HK-2 (cell line): ENCODE measurements around the gene FAM117A.
"Not testable (repeated sequence)": the region's sequence is repeated elsewhere in the genome, so short reads cannot be mapped to it uniquely, and the experiment has no call there.

Experiments
- DNase-seq: peaks from one replicate; pipeline ENCODE4 v3.0.0-alpha.2; 2018; ENCODE audit not compliant: unreplicated experiment

Gene FAM117A

DNA sequence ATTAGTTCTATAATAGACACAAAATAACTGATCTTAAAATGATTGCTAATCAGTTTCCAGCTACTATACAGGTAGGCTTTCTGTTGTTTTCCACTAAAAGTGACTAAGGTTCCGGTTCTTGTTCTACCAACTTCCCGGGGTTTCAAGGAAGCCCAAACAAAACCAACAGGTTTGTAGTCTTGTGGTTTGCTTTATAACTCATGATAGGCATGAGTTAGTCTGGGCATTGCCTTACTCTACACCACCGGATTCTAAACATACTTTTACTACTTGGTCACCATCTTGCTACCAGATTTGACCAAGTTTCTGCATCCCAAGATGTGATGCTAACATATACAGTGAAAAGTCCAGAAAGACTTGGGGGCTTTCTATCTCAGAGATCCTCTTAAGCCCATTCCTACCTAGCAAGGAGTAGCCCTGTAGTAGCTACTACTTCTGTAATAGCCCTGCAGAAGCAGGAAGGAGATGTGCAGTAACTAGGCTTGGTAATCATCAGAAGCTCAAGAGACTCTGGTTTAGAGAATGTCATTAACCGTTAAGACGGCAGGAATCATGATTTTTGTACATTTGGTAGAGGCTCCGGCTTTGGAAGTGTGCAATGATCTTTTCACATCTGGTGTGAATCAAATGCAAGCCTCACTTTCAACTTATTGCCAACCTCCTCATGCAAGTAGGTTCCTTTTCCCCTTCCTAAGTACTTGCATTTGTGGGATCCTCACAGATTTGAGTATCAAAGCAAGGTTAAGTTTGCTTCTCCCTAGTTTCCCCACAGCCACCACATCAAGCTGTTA lies 1.6 kb downstream of the FAM117A start:
- DNase-seq: no peak

DNA sequence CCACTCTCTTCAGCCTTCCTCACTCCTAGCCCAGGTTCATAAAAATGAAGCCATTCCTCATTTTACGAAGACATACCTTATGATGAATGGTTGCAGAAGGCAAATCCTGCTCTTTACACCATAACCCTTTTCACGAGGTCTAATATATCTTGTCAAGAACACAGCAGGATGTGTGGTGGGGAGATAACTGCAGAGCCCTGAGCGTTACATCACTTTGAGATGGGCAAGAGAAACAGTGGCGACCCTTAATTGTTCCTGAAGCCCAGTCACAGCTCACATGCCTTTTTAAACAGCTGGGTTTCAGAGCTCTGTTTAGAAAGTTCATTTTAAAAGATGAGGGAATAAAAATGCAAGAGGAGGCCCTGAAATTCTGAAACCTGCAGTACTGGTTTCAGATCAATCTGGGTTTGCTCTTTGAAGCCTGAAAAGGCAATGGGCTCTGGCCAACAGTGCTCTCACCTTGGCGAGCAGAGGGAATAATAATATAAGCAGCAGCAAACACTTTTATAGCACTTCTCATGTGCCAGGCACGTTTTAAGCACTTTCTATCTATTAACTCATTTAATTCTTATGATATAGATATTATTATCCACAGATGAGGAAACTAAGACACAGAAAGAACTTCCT lies 2.9 kb downstream of the FAM117A start:
- no peak for DNase-seq

DNA sequence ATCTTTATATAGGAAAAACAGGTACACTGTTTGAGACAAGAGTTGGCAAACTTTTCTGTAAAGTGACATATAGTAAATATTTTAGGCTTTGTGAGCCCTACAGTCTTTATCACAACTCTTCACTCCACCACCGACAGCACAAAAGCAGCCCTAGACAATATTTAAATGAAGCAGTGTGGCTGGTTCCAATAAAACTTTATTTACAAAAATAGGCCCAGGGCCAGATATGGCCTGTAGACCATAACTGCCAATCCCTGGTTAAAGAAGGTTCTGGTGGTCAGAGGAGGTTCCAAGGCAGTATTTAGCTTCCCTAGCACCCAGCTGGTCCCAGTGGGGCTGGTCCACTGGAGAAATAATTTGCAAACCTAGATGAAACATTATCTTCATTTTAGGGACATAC lies 3.6 kb downstream of the FAM117A start:
- DNase-seq: no peak

DNA sequence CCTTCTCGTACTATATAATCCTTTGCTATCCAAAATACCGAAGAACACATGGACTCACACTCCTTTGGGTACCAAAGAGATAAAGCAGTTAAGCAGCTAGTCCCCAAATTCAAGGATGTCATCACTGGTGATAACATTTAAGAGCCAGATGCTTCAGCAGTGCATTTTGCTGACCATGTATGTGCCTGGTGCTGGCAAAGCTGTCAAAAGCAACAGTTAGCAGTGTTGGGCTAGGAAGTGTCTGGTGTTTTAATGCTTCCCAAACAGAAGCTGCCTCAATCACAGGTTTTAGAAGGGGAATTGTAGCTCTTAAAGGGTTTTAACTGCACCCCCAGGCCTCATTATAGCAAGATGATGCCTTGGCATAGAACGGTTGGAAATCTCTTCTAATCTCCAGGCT lies 4.7 kb downstream of the FAM117A start:
- no peak for DNase-seq

DNA sequence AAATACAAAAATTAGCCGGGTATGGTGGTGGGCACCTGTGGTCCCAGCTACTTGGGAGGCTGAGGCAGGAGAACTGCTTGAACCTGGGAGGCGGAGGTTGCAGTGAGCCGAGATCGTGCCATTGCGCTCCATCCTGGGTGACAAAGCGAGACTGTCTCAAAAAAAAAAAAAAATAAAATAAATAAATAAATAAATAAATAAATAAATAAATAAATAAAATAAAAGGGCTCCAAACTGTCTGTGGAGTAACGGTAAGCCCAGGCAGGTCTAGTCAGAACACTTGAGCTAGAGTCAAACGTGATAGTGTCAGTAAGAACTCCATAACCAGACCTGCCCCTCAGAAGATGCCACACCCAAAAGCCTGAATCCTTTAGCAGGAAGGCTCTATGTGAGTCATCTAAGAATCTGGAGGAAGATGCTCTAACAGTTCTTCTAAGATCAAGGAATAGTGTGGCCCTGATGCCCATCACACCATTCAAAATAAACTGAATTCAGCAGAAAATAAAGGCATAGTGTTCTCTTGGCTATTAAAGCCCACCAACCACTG lies 5.4 kb downstream of the FAM117A start:
- DNase-seq: not testable (repeated sequence)

DNA sequence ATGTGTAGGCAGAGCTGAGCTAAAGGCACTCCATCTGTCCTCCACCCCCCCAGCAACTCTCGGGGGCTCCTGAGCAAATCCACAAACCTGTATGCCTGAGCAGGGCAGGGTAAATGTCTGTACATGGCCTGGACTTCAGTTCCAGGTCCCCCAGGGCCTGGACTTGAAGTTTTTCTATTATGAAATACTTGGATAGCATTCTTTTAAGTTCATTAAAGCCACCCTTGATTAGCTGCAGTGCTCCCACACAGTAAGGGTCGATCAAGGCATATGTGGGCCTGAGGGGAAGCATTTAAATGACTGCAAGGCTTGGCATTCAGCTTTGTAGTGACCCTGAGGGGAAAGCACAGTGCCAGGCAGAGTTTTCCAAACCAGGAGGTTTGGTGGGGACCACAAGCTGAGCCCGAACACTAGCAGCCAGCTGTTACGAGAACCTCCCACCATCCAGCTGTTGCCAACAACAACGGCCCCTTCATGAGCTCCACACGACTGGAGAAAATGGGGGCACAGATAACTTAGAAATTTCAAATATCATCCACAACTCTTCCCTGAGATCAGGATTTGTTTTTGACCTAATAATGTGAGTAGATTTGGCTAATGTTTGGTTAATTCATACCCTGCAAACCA lies 6.7 kb downstream of the FAM117A start:
- DNase-seq: no peak

DNA sequence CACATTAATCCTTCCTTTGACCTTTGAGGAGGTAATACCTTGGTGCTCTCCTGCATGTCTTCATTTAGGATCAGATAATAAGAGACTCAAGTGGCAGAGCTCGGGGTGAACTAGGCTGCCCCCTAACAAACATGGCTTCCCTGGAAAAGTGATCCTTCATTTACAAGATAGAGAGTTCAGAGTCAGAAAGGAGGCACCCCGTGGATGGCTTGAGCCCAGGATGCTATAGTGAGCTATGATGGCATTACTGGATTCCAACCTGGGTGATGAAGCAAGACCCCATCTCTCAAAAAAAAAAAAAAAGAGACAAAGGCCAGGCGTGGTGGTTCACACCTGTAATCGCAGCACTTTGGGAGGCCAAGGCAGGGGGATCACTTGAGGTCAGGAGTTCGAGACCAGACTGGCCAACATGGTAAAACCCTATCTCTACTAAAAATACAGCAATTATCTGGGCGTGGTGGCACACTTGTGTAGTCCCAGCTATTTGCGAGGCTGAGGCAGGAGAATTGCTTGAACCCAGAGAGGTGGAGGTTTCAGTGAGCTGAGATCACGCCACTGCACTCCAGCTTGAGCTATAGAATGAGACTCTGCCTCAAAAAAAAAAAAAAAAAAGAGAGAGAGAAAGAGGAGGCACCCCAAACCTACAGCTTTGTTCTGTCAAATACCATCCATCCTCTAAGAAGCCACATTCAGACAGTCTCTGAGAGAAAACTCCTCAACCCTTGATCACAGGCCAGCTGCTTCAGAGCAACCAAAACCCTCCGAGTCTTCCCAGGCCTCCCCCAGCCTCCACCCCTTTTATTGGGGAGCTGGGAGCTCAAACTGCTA lies 7.4 kb downstream of the FAM117A start:
- no peak for DNase-seq

DNA sequence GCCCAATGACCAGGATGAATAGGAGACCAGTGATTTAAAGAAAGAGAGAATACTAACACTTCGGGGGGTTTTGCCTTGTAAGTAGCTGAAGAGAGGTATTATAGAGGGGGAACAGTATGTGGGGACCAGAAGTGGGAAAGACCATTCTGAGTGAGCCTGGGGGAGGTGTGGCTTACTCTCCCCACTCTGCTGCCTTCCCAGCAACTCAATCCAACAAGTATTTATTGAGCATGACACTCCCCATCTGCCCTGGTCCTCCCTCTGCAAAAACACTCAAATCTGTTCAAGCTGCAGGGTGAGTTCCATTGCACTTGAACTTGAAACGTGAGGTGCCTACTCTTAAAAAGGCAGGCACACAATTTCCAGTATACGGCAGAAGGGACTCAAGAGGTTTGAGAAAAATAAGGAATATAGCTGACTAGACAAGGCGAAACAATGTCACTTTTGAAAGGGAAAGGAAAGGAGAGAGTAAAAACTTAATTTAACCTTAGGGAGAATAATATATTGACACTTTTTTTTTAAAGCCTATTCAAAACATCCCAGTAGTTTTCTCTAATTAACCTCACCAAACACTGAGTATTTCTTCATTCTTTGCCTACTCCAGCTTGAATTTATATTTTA lies 8.2 kb downstream of the FAM117A start:
- DNase-seq: no peak

DNA sequence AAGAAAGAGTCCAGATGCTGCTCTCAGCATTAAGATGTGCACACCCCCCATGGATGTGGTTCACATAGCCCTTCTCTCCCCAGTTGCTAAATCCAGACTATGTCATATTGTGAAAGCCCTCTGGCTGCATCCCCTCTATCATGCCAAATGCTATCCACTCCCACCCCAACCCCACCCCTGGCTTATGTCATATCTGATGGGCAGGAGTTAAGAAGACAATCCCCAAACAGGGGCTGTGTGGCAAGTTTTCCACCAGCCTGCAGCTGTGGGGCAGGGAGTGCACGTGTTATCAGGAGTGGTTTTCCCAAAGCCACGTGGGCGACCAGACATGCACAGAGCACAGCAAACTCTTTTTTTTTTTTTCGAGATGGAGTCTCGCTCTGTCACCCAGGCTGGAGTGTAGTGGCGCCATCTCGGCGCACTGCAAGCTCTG lies 10.0 kb downstream of the FAM117A start:
- DNase-seq: no peak

DNA sequence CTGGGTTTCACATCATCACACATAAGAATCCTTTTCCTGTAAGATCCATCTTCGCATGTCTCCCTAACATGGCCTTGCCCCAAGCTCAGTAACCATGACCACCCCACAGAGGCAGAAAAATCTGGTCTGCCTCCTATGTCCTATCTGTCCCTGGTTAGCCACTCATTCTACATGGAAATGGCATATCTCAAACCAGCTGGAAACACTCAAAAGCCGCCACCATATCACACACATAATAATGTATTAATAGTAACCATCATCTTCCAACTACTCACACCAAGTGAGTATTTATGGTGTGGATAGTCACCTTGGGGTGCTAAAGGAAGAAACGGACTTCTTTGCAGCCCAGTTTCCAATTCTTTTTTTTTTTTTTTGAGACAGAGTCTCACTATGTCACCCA lies 11.4 kb downstream of the FAM117A start:
- no peak for DNase-seq

DNA sequence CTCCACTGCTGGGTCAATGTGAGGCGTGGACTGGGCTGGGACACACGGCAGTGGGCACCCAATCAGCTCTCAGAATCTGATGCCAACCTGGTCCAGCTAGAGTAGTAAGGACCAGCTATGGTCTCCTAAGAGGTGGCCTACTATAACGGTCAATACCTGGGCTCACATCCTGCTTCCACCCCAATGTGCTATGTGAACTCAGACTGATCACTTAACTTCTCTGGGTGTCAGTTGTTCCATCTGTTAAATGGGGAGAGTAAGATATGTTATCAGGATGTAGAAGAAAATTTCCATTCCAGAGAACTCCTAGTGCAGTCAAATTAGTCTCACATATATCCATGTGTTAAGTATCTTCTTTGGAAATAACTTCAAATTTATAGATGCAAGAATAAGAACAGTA lies 14.2 kb downstream of the FAM117A start:
- DNase-seq: no peak

DNA sequence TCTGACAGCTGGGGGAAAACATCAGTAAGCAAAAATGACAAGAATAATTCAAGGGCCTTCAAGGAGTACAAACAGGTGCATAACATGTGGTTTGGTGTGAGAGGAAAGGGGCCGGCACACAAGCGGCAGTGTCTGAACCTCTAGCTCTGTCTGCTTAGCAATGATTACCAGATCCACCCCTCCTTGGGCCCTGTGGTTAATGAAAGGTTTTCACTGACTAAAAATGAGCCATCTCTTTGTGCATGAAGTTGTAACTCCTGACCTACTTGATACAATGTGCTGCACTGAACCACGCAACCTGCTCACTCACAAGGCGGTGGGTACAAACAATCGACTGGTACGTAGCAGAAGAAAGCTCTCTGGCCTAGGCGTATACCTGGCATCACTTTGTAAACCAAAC lies 15.1 kb downstream of the FAM117A start:
- DNase-seq: peak; percentile 31

DNA sequence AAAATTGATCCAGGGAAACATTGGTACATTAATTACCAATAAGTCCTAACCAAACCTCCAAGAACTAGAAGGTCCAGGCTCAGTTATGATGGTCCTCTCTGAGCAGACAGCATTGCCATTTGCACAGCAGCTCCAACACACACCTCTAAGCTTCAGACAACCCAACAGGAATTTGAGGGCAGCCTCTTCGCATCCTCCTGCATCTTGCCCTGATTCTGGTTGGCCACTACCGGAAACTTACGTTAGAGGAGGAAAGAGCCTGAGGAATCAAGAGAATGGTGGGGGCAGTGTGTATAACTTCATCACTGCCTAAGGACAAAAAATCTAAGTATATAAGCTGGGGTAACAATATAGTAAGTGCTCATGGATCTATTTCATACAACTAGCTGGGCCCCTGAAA lies 15.7 kb downstream of the FAM117A start:
- DNase-seq: no peak

DNA sequence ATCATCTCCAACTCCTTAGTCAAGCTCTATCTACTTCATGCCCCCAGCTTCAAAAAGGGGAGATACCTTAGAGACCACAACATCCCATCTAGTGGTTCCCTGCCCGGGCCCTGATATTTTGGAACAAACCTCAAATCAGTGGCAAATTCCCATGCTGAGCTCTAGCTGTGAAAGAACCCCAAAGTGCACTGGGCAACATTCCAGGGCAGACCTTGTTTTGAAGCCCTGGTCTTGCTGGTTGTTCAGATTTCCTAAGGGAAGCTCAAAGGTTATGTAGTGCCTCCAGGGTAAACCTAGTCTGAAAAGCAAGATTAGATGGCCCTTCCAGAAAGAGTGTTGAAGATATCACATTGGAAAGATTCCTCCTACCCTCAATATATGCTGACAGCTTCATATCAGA lies 16.3 kb downstream of the FAM117A start:
- no peak for DNase-seq

DNA sequence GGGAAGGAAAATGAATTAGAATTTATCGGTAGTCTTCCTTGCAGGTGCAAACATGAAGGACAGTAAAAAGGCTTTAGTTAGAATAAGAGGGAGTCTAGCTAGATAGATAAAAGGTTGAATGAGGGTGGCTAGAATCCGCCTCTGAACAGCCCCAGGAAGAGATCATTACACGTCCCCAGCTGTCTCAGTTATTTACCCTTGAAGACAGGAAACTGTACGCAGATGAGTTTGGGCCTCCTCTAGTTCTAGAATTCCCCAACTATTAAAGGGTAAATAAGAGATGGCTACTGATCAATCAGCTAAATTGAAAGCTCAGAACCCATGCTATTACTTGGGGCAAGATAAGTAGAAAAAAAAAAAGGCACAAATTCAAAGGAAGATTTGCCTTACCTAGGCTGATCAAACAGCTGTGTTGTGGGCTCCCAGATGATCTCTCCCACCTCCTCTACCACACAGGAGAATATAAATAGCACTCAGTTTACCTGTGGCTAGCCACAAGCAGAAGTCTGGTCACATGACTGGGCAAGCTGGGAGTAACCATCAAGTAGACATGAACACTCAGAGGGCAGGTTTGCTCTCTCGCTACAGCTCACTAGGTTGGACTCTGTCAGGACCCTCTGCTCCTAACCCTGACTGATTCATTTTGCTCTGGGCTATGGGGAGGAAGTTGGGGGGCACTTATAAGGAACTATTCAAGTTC lies 17.0 kb downstream of the FAM117A start:
- no peak for DNase-seq

DNA sequence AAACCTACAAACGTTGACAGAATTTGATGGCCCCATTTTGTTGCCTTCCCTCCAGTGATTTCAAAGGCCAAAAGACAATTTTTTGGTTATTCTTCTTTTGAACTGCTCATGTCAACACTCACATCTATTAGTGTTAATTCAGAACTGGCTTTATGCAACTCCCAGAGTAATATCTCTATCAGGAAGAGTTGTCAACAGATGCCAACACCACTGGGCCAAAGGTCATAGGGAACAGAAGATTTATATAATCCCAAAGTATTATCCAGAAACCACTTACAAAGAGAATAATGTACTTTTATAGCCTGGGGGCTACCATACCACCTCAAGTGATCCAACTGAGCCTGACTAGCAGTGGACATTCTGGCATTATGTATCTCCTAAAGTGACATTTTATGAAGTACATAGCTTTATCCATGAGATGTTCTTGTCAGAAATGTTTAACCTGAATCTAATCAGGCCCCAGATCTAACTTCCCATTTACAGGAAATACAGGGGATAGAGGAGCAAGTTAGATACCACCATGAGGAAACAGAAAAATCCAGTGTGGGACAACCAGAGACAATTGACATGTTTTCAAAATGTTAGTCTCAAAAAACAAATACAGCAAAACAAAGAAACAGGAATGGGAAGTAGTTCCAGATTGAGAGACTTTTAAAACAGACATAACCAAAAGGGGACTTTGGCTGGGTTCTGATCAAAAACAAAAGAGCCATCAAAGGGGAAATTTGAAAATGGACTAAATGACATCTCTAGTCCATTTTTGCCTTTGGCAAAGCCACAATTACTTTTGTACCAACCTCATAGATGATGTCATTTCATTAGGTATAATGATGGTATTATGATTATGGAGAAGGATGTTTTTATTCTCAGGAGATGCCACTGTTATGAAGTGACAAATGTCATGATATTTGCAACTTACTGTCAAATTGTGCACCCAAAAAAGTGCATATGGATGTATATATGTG lies 18.5 kb downstream of the FAM117A start:
- DNase-seq: no peak

DNA sequence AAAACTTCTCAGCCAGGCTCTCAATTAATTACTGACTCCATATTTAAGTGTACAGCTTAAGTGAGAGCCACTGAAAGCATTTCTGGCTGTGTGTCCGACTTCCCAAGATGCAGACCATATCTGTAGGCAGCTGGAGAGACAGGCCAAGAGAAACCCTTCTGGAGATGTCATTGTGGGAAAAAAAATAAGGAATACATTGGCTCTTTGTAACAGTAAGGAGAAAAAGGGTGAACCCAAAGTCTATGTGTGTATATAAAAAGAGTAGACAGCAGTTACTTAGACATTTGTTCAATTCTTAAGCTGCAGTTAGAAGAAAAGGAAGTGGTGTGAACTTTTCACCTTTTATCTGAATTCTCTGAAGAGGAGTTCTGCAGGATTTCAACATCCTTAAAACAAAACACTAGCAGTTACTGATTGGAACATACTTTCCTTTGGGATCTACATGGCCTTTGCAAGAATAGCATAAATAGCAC lies 21.7 kb downstream of the FAM117A start:
- DNase-seq: no peak

DNA sequence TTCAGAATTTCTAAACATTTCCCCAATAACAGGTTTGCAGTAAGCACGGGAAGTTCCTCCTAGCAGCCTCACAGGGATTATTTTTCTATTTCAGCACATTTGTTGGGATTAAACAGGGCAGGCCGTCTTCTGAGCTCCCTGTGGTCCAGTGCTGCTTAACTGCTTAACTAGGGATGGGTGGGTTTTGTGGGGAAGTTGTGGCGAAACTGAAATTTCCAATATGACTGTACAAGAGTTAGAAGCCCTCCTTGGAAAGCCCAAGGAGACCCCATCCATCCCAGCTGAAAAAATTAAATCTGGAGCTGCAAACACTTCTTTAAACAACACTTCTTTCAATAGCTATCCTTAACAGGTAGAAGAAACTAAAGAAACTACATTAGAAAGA lies 22.2 kb downstream of the FAM117A start:
- no peak for DNase-seq

DNA sequence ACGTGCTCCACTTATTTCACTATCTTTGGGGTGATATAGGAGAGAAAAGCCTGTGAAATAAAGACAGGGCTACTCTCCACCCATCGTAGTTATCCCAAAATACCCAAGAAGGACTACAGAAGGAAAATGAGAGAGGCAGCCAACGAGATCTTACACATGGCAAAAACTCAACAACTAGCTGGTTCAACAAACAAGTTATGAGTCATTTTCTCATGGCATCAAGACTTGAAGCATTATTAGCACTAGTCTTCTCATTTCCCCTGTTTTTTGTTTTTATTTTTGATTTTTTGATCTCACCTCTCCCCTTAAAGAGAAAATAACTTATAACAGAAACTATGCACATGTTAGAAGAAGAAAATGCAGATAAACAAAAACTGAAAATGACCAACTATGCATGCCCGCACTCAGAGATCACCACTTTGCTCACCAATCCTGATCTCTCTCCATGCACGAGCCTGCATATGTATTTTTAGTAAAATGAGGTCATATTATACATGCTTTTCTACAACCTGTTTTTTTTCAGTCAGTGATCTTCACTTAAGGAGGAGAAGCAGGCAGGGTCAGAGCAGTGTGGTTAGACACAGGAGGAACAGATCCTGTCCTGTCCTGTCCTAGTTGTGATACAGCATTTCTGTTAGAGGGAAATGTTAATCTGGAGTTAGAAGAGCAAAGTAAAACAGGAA lies 22.8 kb downstream of the FAM117A start:
- DNase-seq: no peak
